Amygdala (tissue), 56 donors: ENCODE measurements around the gene GTF3C6.
"Not testable (repeated sequence)": the region's sequence is repeated elsewhere in the genome, so short reads cannot be mapped to it uniquely, and the experiment has no call there.

ENCODE experiments used
- DNase-seq, 56 donors: peaks; one replicate each; lab custom pipeline; 2025; lab: John Stamatoyannopoulos, UW

The GTF3C6 gene, protein sequence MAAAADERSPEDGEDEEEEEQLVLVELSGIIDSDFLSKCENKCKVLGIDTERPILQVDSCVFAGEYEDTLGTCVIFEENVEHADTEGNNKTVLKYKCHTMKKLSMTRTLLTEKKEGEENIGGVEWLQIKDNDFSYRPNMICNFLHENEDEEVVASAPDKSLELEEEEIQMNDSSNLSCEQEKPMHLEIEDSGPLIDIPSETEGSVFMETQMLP

DNA sequence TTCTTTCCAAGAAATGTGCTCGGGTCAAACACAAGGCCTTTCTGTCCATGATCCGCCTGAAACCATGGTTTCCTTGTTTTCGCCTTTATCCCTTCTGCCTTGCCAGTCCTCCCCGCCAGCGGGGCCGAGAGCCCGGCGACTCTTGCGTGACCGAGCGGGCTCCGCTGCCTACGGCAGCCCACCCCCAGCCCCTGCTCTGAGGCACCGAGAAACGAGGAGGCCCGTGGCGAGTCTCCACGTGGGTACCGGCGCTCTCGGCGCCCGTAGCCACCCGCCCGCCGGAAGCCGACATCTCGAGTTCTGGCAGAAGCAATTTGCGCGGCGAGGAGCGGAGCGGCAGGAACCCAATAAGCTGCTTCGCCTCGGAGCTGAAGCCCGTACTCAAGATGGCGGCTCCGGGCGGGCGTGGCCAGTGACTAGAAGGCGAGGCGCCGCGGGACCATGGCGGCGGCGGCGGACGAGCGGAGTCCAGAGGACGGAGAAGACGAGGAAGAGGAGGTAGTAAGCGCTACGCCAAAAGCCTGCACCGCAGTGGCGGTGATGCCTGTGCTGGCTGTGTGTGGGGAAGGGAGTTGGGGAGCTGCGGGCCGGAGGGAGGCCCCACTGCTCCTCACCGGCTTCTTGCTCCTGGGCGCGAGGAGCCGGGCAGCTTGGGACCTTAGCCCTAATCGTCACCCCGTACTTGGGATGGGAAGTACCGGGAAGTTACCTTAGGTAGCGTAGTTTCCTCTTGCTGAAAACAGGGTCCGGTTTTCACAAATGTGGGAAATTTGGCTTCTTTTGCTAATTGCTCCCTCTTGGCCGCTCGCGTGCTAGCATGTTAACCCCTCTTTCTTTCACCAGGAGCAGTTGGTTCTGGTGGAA lies at the start of gene GTF3C6:
TSS of gene GTF3C6 (plus strand) at position 378 of the 864 bp plus-strand sequence. CDS start at position 442, 64 bp downstream.
- DNase-seq: peak; percentile 38 to 96 (median 89)

DNA sequence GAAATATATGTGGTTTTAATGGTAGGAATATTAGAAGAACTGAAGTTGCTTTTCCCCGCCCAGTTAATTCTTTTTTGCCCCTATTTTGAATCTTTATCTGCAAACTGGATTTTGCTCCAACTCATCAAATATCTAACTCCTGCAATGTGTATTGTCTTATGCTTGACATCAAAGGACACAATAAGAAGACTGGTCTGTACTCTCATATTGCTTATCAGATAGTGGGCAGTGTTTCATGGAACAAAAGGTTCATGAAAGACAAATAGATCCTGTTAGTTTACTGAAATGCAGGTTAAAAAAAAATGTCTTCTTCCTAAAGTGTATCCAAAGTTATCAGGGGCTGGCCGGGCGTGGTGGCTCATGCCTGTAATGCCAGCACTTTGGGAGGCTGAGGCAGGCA lies 27.7 kb upstream of the GTF3C6 start:
- no peak for DNase-seq

DNA sequence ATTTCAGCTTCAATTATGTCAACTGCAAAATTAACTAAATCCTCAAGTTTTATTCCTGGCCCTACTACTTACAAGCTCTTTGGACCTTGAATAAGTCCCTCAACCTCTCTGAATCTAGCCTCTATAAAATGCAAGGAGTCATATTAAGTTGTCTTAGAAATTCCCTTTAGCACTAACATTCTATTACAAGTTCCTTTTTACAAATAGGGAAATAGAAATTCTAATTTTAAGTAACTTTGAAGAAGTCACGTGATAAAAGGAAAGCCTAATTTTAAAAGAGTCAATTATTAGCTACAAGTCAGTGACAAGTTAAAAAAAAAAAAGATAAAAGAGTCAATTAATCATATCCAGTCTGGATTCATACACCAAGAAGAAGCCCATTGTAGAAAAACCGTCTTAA lies 24.6 kb upstream of the GTF3C6 start:
- DNase-seq: no peak

DNA sequence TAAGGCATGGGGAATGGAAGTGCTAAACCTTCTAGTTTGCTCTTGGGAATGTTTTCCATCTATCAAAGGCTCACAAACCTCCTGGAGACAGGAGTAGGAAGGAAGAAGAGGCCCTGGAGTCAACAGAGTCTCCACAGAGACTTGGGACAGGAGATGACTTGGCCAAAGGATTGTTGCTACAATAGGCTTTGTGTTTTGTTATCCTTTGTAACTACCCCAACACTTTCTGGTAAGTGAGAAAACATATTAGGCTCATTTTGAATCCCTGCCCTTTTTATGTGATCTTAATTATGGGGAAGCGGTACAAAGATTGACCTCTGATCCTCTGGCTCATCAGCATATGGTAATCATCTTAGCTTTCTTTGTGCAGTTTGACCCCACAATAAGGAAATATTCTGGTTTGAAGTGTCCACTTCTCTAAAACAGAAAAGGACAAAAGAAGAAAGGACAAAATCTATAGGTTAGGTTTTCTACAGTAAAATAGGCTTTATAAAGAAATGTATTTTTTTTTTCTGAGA lies 24.1 kb upstream of the GTF3C6 start:
- no peak for DNase-seq

DNA sequence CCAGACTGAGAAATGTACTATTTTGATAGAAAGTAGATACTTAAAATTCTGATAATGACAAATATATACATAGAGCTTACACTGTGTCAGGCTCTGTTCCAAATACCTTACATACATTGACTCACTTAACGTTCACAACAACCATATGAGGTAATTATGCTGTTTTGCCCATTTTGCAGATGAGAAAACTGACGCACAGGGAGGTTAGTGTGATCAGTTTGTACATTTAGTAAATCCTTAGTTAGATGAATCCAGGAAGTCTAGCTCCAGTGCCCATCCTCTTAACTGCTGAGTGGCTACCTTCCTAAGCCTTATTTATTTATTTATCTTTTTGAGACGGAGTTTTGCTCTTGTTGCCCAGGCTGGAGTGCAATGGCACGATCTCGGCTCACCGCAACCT lies 23.3 kb upstream of the GTF3C6 start:
- no peak for DNase-seq

DNA sequence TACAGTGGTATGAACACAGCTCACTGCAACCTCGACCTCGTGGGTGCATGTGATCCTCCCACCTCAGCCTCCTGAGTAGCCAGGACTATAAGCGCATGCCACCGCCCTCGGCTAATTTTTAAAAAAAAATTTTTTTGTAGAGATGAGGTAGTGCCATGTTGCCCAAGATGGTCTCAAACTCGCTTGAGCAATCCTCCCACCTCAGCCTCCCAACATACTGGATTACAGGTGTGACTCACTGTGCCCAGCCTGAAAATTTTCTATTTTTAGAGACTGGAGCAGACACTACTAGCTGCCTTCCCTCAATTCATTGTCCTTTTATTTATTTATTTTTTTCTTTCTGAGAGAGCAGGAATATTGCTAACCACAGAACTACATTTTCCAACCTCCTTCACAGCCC lies 20.3 kb upstream of the GTF3C6 start:
- DNase-seq: no peak

DNA sequence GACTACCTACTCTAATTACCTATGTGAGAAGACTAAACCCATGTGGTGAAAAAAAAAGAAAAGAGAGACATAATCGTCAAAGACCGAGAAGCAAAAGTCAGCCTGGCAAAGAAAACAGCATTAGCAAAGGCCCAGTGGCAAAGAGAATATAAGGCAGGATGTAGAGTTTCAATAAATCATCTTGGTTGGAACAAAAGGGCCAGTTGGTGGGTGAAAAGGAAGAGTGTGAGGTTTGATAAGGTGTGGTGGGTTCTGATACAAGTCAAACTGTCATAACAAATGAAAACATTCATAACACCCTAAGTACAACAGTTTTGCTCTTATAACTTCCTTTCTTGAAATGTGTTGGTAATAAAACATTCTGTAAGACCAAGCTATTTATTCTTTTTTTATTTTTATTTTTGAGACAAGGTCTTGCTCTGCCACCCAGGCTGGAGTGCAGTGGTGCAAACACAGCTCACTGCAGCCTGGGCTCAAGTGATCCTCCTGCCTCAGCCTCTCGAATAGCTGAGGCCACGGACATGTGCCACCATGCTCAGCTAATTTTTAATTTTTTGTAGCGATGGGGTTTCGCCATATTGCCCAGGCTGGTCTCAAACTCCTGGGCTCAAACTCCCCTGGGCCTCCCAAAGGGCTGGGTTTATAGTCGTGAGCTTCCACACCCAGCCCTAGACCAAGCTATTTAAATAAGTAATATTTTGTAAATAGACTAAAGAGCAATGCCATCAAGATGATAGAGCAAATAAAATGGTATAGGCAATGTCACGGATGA lies 18.9 kb upstream of the GTF3C6 start:
- no peak for DNase-seq

DNA sequence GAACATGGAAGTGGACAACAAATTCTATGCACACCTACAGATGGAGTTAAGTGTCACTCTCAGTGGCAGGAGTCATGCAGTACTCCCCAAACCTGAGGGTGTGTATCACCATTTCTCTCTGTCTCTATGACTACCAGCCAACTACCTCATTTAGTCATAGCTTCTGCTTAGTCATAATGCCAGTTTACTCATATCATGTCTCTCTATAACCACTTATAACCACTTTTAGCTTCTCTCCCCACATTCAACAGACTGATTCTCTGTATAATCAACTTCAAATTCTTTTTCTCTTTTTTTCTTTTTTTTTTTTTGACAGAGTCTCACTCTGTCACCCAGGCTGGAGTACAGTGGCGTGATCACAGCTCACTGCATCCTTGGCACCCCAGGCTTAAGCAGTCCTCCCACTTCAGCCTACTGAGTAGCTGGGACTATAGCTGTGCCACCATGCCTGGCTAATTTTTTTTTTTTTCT lies 13.8 kb upstream of the GTF3C6 start:
- DNase-seq: peak in 5 of 56 donors; percentile 1 to 40 (median 3)

DNA sequence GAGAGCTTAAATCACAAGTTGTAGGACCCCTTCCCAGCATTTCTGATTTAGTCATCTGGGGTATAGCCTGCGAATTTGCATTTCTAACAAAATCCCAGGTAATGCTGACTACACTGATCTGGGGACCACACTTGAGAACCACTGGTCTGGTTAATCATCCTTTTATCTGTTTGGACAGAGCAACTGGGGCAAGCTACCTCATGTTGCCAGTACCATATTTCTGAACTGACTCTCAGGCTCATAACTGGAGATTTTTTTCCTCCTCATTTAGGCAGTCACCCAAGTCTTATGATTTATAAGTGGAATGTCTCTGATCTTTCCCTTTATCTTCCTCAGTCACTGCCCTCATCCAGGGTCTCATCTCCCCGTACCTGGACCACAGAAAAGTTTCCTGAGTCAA lies 12.0 kb upstream of the GTF3C6 start:
- no peak for DNase-seq

DNA sequence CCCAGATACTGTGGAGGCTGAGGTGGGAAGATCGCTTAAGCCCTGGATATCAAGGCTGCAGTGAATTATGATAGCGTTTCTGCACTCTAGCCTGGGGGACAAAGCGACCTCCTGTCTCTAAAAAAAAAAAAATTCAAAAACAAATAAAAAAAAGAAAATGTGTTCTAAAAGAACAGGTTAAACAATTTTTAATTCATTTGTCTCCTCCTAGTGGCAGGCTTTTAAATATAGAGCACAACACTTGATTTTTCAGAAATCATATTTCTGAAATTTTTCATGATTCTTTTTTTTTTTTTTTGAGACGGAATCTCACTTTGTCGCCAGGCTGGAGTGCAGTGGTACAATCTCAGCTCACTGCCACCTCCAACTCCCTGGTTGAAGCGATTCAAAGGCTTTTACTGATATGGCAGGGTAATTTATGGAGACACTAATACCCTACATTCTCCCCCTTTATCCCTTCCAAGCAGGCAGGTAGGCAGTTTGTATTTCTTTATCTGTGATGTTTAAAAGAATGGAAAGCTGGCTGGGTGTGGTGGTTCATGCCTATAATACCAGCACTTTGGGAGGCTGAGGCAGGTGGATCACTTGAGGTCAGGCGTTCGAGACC lies 8.7 kb upstream of the GTF3C6 start:
- DNase-seq: peak in 5 of 56 donors; percentile 1 to 32 (median 4)

DNA sequence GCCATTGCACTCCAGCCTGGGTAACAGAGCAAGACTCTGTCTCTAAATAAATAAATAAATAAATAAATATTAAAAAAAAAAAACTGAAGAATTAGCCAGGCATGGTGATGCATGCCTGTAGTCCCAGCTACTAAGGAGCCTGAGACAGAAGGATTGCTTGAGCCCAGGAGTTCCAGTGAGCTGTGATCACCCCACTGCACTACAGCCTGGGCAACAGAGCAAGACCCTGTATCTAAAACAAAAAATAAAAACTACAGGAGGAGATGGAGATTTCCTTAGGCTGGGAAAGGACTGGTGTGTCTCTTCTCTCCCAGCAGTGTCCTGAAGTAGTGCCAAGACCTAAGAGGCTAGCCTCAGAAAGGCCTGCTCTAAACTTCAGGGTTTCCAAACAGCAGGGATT lies 8.1 kb upstream of the GTF3C6 start:
- no peak for DNase-seq

DNA sequence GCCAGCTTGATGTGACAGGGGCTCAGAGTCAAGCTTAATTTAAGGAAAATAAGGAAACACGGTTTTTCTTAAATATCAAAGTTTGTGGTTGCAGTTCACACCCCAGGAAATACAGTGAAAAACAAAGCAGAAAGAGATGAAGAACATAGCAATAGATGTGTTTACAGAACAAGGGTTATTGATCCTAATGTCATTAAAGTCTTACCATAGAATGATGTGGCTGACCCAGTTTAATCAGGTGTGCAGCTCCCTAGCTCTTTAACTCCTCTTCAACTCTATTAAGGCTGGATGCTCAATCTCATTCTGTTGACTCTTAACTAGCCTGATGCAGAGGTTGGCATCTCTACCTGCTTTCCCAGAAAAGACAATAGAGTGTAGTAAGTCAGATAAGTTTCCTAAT lies 7.5 kb upstream of the GTF3C6 start:
- no peak for DNase-seq

DNA sequence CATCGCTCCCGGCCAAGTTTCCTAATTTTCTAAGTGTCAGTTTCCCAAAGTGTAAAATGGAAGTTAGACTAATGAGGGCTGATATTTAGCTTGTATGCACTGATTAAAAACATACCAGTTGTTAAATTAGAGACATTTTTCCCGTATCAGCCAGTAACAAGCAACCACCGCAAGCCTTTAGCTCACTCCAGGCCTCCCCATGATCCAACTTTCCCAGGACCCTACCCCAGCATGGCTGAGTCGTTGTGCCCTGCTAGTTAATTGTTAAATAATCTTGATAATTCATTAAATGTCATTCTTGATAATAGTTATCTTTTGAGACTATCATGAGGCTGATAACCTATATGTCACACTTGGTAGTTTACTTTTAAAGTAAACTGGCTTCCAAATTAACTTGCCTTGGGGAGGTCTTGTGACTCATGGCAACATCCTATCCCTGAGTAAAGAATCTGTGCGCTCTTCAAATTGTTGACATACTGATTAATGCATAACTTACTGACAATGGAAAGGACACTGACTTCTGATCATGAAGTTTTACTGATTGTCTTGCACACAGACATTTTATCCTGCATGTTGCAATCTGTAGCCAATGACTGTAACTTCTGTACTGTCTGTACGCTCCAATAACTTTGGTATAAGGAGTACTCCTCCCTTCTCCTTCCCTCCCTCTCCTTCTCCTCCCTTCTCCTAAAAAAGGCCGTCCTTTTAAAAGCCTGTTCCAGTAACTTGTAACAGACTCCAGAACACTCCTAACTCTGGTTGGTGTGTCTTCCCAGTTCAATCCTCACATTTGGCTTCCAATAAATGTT lies 6.3 kb upstream of the GTF3C6 start:
- no peak for DNase-seq

DNA sequence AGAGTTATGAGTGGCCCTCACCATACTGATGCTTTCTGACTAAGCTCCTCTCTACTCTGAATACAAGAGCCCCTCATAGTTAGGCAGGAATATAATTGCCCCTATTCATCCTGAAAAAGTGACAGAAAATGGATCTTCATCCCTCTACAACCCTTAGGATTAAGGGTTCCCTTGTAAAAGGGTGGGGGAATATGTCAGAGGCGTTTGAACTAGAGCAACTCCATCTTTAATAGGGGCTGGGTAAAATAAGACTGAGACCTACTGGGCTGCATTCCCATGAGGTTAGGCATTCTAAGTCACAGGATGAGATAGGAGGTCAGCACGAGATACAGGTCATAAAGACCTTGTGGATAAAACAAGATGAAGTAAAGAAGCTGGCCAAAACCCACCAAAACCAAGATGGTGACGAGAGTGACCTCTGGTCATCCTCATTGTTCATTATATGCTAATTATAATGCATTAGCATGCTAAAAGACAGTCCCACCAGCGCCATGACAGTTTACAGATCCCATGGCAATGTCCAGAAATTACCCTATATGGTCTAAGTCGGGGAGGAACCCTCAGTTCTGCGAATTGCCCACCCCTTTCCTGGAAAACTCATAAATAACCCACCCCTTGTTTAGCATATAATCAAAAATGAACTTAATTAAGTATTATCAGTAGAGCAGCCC lies 4.7 kb upstream of the GTF3C6 start:
- no peak for DNase-seq

DNA sequence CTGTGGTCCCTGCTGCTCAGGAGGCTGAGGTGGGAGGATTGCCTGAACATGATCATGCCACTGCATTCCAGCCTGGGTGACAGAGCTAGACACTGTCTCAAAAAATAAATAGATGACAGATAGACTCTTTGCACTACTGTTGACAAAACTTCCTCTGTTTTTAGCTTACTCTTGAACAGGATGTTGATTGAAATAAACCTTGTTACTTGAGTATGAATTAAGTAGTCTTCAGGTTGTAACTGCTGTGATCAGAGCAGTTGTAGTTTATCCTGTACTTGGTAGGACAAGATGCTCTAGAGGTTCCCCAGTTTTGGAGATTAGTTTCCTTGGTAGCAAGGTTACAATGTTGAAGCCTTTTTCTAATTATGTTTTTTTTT lies 1.5 kb downstream of the GTF3C6 start:
- DNase-seq: no peak

DNA sequence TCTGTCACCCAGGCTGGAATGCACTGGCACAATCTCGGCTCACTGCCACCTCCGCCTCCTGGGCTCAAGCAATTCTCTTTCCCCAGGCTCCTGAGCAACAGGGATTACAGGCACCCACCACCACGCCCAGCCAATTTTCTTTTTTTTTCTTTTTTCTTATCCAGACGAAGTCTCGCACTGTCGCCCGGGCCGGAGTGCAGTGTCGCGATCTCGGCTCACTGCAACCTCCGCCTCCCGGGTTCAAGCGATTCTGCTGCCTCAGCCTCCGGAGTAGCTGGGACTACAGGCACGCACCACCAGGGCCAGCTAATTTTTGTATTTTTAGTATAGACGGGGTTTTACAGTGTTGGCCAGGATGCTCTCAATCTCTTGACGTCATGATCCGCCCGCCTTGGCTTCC lies 4.1 kb downstream of the GTF3C6 start:
- not testable (repeated sequence) for DNase-seq

DNA sequence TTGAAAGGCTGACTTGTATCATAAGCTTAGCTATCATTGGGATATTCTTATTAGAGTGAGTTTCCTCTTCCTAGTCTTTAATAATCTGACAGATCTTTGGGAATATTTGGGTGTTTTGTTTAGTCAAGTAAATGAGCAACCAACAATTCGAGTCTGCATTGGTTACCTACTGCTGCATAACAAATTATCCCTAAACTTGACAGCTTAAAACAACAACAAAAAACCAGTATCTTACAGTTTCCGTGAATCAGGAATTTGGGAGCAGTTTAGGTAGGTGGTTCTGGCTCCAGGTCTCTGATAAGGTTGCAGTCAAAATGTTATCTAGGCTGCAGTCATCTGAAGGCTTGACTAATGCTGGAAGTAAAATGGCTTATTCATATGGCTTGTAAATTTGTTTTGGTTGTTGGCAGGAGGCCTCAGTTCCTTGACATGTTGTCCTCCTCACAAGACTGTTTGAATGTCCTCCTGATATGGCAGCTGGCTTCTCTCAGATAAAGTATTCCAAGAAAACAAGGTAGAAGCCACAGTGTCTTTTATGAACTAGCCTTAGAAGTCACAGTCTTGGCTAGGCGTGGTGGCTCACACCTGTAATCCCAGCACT lies 7.2 kb downstream of the GTF3C6 start:
- no peak for DNase-seq

DNA sequence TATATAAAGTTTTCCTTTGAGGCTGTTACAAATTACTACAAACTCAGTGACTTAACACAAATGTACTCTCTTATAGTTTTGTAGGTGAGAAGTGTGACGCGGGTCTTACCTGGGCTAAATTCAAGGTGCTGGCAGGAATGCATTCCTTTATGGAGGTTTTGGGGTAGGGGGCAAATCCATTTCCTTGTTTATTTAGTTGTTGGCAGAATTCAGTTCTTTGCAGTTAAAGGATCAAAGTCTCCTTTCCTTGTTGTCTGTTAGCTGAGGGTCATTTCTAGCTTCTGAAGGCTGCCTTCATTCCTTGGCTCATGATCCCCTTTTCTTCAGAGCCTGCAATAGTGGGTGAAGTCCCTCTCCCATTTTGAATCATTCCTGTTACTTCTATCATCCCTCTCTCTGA lies 10.2 kb downstream of the GTF3C6 start:
- DNase-seq: not testable (repeated sequence)

DNA sequence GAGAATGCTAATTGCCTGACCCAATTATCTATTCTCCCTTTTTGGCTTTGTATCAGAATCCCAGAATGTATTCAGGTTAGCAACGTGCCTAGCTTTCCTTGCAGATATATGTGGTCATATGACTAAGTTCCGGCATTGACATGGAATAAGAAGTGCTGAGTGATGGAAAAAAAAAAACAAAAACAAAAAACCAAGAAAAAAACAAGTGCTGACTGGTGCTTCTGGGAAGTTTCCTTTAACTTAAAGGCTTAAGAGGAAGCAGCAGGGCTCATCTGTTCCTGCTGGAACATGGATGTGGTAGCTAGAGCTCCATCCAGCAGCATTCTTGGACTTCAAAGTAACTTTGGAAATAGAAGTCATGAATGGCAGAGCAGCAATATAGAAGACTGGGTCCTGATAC lies 13.0 kb downstream of the GTF3C6 start:
- DNase-seq: no peak
